Activated naive CD4-positive, alpha-beta T cell treated with anti-CD3 and anti-CD28 coated beads, Interleukin-2, amount 50 U/mL, for 24 hours (primary cell): ENCODE data around the gene ASAP2.

Experiments used
- H3K27ac Mint-ChIP-seq: one replicate; pipeline ENCODE4 v1.8.0; 2021; ENCODE audit warnings: mild to moderate bottlenecking, mixed read lengths
- H3K27me3 Mint-ChIP-seq: one replicate; pipeline ENCODE4 v1.8.0; 2021; ENCODE audit warnings: mixed read lengths
- H3K36me3 Mint-ChIP-seq: one replicate; pipeline ENCODE4 v1.8.0; 2021; ENCODE audit warnings: mixed read lengths
- H3K4me1 Mint-ChIP-seq: one replicate; pipeline ENCODE4 v1.8.0; 2021; ENCODE audit warnings: mixed read lengths
- H3K4me3 Mint-ChIP-seq: one replicate; pipeline ENCODE4 v1.8.0; 2021; ENCODE audit warnings: mild to moderate bottlenecking, mixed read lengths
- H3K9me3 Mint-ChIP-seq: one replicate; pipeline ENCODE4 v1.8.0; 2021; ENCODE audit warnings: mixed read lengths

The ASAP2 gene

GRCh38 chr2:9355270-9355669, 148.7 kb downstream of the ASAP2 start:
- Mint-ChIP-seq H3K4me3 (no peak overlapping the region), H3K27me3 (peaks cover 5% of the 10 kb centered on the region), H3K36me3 (no peaks in the 10 kb centered on the region), H3K9me3 (no peaks in the 10 kb centered on the region), H3K4me1 (no peaks in the 10 kb centered on the region), H3K27ac (no peak overlapping the region)

GRCh38 chr2:9355716-9356115, 149.1 kb downstream of the ASAP2 start:
- Mint-ChIP-seq H3K27ac (no peak overlapping the region), H3K27me3 (peaks cover 5% of the 10 kb centered on the region), H3K4me3 (no peak overlapping the region), H3K9me3 (no peaks in the 10 kb centered on the region), H3K4me1 (no peaks in the 10 kb centered on the region), H3K36me3 (no peaks in the 10 kb centered on the region)

- Mint-ChIP-seq H3K36me3 (no peaks in the 10 kb centered on the region), H3K4me1 (no peaks in the 10 kb centered on the region), H3K27me3 (peaks cover 3% of the 10 kb centered on the region), H3K9me3 (no peaks in the 10 kb centered on the region), H3K27ac (no peak overlapping the region), H3K4me3 (no peak overlapping the region)
These were observed 149.6 kb downstream of the ASAP2 start for GRCh38 chr2:9356261-9356660.

- Mint-ChIP-seq H3K27me3 (peaks cover 3% of the 10 kb centered on the region), H3K4me3 (no peak overlapping the region), H3K4me1 (no peaks in the 10 kb centered on the region), H3K9me3 (no peaks in the 10 kb centered on the region), H3K36me3 (no peaks in the 10 kb centered on the region), H3K27ac (no peak overlapping the region)
These were observed 152.2 kb downstream of the ASAP2 start for GRCh38 chr2:9358846-9359245.

- Mint-ChIP-seq H3K4me3 (no peak overlapping the region), H3K36me3 (no peaks in the 10 kb centered on the region), H3K27ac (no peak overlapping the region), H3K9me3 (no peaks in the 10 kb centered on the region), H3K27me3 (peaks cover 3% of the 10 kb centered on the region), H3K4me1 (no peaks in the 10 kb centered on the region)
These were observed 152.9 kb downstream of the ASAP2 start for GRCh38 chr2:9359463-9359862.

GRCh38 chr2:9360110-9360509, 153.5 kb downstream of the ASAP2 start:
- Mint-ChIP-seq H3K4me3 (no peak overlapping the region), H3K27me3 (peaks cover 3% of the 10 kb centered on the region), H3K36me3 (no peaks in the 10 kb centered on the region), H3K4me1 (no peaks in the 10 kb centered on the region), H3K9me3 (no peaks in the 10 kb centered on the region), H3K27ac (no peak overlapping the region)

GRCh38 chr2:9360701-9361100, 154.1 kb downstream of the ASAP2 start:
- Mint-ChIP-seq H3K4me1 (no peaks in the 10 kb centered on the region), H3K36me3 (no peaks in the 10 kb centered on the region), H3K27me3 (peaks cover 1% of the 10 kb centered on the region), H3K4me3 (no peak overlapping the region), H3K9me3 (no peaks in the 10 kb centered on the region), H3K27ac (no peak overlapping the region)

- Mint-ChIP-seq H3K36me3 (no peaks in the 10 kb centered on the region), H3K4me1 (no peaks in the 10 kb centered on the region), H3K27me3 (peaks cover 2% of the 10 kb centered on the region), H3K27ac (no peak overlapping the region), H3K9me3 (no peaks in the 10 kb centered on the region), H3K4me3 (no peak overlapping the region)
These were observed 157.8 kb downstream of the ASAP2 start for GRCh38 chr2:9364373-9364772.

GRCh38 chr2:9364791-9365497, 158.3 kb downstream of the ASAP2 start:
- H3K4me3 Mint-ChIP-seq = no peak overlapping the region
- no peaks in the 10 kb centered on the region for H3K36me3 Mint-ChIP-seq
- H3K4me1 Mint-ChIP-seq = no peaks in the 10 kb centered on the region
- no peak overlapping the region for H3K27ac Mint-ChIP-seq
- H3K27me3 Mint-ChIP-seq = peaks cover 2% of the 10 kb centered on the region
- no peaks in the 10 kb centered on the region for H3K9me3 Mint-ChIP-seq

- Mint-ChIP-seq H3K9me3 (no peaks in the 10 kb centered on the region), H3K27me3 (peaks cover 5% of the 10 kb centered on the region), H3K4me3 (no peak overlapping the region), H3K4me1 (no peaks in the 10 kb centered on the region), H3K27ac (no peak overlapping the region), H3K36me3 (no peaks in the 10 kb centered on the region)
These were observed 158.9 kb downstream of the ASAP2 start for GRCh38 chr2:9365498-9366019.

GRCh38 chr2:9366026-9366425, 159.4 kb downstream of the ASAP2 start:
- H3K27ac Mint-ChIP-seq = no peak overlapping the region
- H3K27me3 Mint-ChIP-seq = peaks cover 5% of the 10 kb centered on the region
- no peaks in the 10 kb centered on the region for H3K36me3 Mint-ChIP-seq
- H3K4me3 Mint-ChIP-seq = no peak overlapping the region
- H3K4me1 Mint-ChIP-seq = no peaks in the 10 kb centered on the region
- H3K9me3 Mint-ChIP-seq = no peaks in the 10 kb centered on the region

GRCh38 chr2:9370746-9371145, 164.1 kb downstream of the ASAP2 start:
- no peaks in the 10 kb centered on the region for H3K4me1 Mint-ChIP-seq
- no peak overlapping the region for H3K27ac Mint-ChIP-seq
- no peak overlapping the region for H3K4me3 Mint-ChIP-seq
- peaks cover 5% of the 10 kb centered on the region for H3K27me3 Mint-ChIP-seq
- H3K9me3 Mint-ChIP-seq = no peaks in the 10 kb centered on the region
- no peaks in the 10 kb centered on the region for H3K36me3 Mint-ChIP-seq

GRCh38 chr2:9373047-9373446, 166.4 kb downstream of the ASAP2 start:
- H3K27me3 Mint-ChIP-seq = peaks cover 5% of the 10 kb centered on the region
- no peak overlapping the region for H3K27ac Mint-ChIP-seq
- H3K36me3 Mint-ChIP-seq = no peaks in the 10 kb centered on the region
- H3K9me3 Mint-ChIP-seq = no peaks in the 10 kb centered on the region
- no peak overlapping the region for H3K4me3 Mint-ChIP-seq
- no peaks in the 10 kb centered on the region for H3K4me1 Mint-ChIP-seq

GRCh38 chr2:9373476-9373875, 166.9 kb downstream of the ASAP2 start:
- H3K4me1 Mint-ChIP-seq = no peaks in the 10 kb centered on the region
- no peak overlapping the region for H3K27ac Mint-ChIP-seq
- H3K4me3 Mint-ChIP-seq = no peak overlapping the region
- H3K9me3 Mint-ChIP-seq = no peaks in the 10 kb centered on the region
- H3K36me3 Mint-ChIP-seq = no peaks in the 10 kb centered on the region
- peaks cover 5% of the 10 kb centered on the region for H3K27me3 Mint-ChIP-seq

GRCh38 chr2:9374071-9374730, 167.6 kb downstream of the ASAP2 start:
- Mint-ChIP-seq H3K4me1 (no peaks in the 10 kb centered on the region), H3K4me3 (no peak overlapping the region), H3K36me3 (no peaks in the 10 kb centered on the region), H3K27me3 (peaks cover 5% of the 10 kb centered on the region), H3K9me3 (no peaks in the 10 kb centered on the region), H3K27ac (peak overlapping the region; percentile 52)

GRCh38 chr2:9375857-9376428, 169.3 kb downstream of the ASAP2 start:
- no peak overlapping the region for H3K27ac Mint-ChIP-seq
- H3K27me3 Mint-ChIP-seq = no peaks in the 10 kb centered on the region
- no peaks in the 10 kb centered on the region for H3K36me3 Mint-ChIP-seq
- no peak overlapping the region for H3K4me3 Mint-ChIP-seq
- no peaks in the 10 kb centered on the region for H3K9me3 Mint-ChIP-seq
- no peaks in the 10 kb centered on the region for H3K4me1 Mint-ChIP-seq
